ENCODE results near the gene FMO2. TPM values are rescaled to one million over a fixed set of nuclear protein-coding genes. Genes with fewer than 3 reads are reported as not detected.

FMO2 gene
- total RNA-seq = 0.41 TPM

- no peak for DNase-seq (ENCODE audit: low spot score in 2 of 2)
Observed at GRCh38 chr1:171185091-171185490, at the start of gene FMO2. Gene FMO2, plus strand, starts transcription at chr1:171185300. Its CDS starts 414 bp downstream, at chr1:171185714.

GRCh38 chr1:171137580-171137979 is 47.5 kb upstream of the FMO2 start:
- FAIRE-seq = no peak
- DNase-seq (ENCODE audit: low spot score in 2 of 2) = no peak

More at GRCh38 chr1:171185091-171185490, at the start of gene FMO2:
- FAIRE-seq = no peak

GRCh38 chr1:171138980-171139379 is 46.1 kb upstream of the FMO2 start:
- no peak for DNase-seq (ENCODE audit: low spot score in 2 of 2)
- FAIRE-seq = no peak

GRCh38 chr1:171139890-171140289 is 45.2 kb upstream of the FMO2 start:
- no peak for FAIRE-seq
- DNase-seq (ENCODE audit: low spot score in 2 of 2) = no peak

- no peak for FAIRE-seq
- no peak for DNase-seq (ENCODE audit: low spot score in 2 of 2)
Observed at GRCh38 chr1:171140401-171140800, 44.7 kb upstream of the FMO2 start.

- no peak for DNase-seq (ENCODE audit: low spot score in 2 of 2)
- FAIRE-seq = no peak
Observed at GRCh38 chr1:171140956-171141687, 44.0 kb upstream of the FMO2 start.

- FAIRE-seq = no peak
Observed at GRCh38 chr1:171141688-171142415, 43.2 kb upstream of the FMO2 start.

GRCh38 chr1:171142416-171143385 is 42.4 kb upstream of the FMO2 start:
- no peak for DNase-seq (ENCODE audit: low spot score in 2 of 2)
- no peak for FAIRE-seq

More at GRCh38 chr1:171141688-171142415, 43.2 kb upstream of the FMO2 start:
- DNase-seq (ENCODE audit: low spot score in 2 of 2) = no peak

GRCh38 chr1:171150156-171150555 is 34.9 kb upstream of the FMO2 start:
- no peak for DNase-seq (ENCODE audit: low spot score in 2 of 2)
- FAIRE-seq = no peak

- DNase-seq (ENCODE audit: low spot score in 2 of 2) = no peak
- no peak for FAIRE-seq
Observed at GRCh38 chr1:171152549-171152948, 32.6 kb upstream of the FMO2 start.

- FAIRE-seq (no peak), DNase-seq (ENCODE audit: low spot score in 2 of 2) (no peak)
Observed at GRCh38 chr1:171155484-171155883, 29.6 kb upstream of the FMO2 start.

GRCh38 chr1:171158096-171158495 is 27.0 kb upstream of the FMO2 start:
- FAIRE-seq = no peak
- no peak for DNase-seq (ENCODE audit: low spot score in 2 of 2)

GRCh38 chr1:171158551-171158950 is 26.5 kb upstream of the FMO2 start:
- no peak for FAIRE-seq
- no peak for DNase-seq (ENCODE audit: low spot score in 2 of 2)

GRCh38 chr1:171159148-171159547 is 26.0 kb upstream of the FMO2 start:
- DNase-seq (ENCODE audit: low spot score in 2 of 2) = no peak
- FAIRE-seq = no peak

GRCh38 chr1:171160211-171160610 is 24.9 kb upstream of the FMO2 start:
- FAIRE-seq (no peak), DNase-seq (ENCODE audit: low spot score in 2 of 2) (no peak)

- no peak for FAIRE-seq
- no peak for DNase-seq (ENCODE audit: low spot score in 2 of 2)
Observed at GRCh38 chr1:171160639-171161354, 24.3 kb upstream of the FMO2 start.

- DNase-seq (ENCODE audit: low spot score in 2 of 2) (no peak), FAIRE-seq (no peak)
Observed at GRCh38 chr1:171161431-171161830, 23.7 kb upstream of the FMO2 start.

GRCh38 chr1:171166361-171166760 is 18.7 kb upstream of the FMO2 start:
- DNase-seq (ENCODE audit: low spot score in 2 of 2) = no peak
- no peak for FAIRE-seq

GRCh38 chr1:171167785-171168184 is 17.3 kb upstream of the FMO2 start:
- DNase-seq (ENCODE audit: low spot score in 2 of 2) (no peak), FAIRE-seq (no peak)

- DNase-seq (ENCODE audit: low spot score in 2 of 2) = no peak
- FAIRE-seq = no peak
Observed at GRCh38 chr1:171172471-171172870, 12.6 kb upstream of the FMO2 start.

All from frontal cortex (tissue), 4 donors.